ENCODE measurements around the gene ASTN2.

ASTN2 gene

DNA sequence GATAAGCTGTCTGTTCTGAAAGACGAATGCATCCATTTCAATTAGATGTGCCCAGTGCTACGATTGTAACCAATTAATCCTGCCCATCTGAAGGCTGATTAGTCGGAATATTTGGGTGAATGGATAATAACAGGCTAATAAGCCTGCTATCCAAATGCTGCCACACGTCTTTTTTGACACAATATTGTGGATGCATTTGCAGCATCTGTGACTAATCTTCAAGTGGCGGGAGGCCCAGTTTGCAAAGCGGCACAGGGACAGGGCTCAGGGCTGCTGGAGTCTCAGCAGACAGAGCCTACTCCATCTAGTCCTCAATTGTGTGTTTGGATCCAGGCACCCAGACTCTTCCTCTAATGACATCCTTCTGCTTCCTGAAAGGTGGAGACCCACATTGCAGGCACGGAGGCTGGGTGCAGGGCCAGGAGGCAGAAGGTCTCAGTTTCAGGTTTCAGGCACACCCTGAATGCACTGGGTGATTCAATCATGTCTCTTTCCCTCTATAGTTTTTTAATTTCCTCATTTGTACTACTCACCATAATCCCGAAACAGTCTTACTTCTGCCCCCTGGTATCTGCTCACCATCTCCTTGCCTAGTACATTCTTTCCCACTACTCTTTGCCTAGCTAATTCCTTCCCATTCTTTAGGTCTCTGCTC, 169.6 kb downstream of the ASTN2 start:
- DNase-seq (ENCODE audit: low read depth): no peak

DNA sequence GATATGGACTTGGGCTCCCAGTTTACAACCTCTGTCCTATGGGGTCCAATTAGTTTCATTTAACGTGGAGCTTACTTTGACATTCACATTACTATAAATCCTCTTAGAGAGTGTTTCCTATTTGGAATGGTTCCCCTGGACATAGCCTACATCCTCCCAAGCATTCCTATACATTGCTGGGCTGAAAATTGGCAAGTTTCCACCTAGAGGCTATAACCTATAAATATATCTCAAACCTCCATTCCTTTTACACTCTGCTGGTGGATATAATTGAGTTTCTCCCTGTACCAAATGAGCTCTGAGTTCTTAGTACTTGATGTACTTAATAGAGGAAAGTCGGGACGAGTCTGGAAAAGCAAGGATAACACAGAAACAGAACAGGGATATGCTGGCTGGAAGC, 172.8 kb downstream of the ASTN2 start:
- DNase-seq (ENCODE audit: low read depth): no peak

DNA sequence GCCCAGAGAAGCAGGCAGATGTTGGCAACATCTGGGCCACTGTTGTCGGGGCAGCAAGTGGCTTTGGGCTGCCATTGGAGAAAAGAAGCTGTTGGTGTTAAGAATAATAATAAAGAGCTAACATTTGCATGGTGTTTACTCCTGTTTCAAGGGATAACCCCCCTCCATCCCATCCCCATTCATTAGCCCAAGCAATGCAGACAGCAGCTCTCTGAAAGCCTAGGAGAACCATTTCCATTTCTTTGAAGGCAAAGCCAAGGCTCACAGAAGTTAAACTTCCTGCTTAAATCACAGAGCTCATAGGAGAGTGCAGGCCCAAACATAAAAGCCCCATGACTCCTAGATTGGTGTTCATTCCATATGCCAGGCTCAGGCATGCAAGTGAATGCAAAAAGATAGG, 175.4 kb downstream of the ASTN2 start:
- DNase-seq (ENCODE audit: low read depth): no peak

DNA sequence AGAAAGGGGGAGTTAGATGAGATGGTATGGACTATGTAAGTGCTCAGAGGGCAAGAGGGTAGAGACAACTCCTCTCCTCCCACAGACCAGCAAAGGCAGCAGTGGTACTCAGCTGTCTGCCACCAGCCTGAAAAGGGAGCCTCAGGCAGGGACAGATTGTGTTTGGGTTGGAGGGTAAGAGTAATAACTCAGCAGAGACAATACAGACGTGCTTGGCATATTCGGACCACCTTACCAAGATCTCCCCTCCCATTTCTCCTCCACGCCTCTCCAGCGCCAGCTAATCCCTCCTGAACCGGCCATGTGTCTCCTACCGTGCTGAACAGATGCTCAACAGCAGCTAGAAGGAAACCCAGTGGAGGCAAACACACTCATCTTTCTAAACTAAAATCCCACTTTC, 180.8 kb downstream of the ASTN2 start:
- DNase-seq (ENCODE audit: low read depth): no peak

DNA sequence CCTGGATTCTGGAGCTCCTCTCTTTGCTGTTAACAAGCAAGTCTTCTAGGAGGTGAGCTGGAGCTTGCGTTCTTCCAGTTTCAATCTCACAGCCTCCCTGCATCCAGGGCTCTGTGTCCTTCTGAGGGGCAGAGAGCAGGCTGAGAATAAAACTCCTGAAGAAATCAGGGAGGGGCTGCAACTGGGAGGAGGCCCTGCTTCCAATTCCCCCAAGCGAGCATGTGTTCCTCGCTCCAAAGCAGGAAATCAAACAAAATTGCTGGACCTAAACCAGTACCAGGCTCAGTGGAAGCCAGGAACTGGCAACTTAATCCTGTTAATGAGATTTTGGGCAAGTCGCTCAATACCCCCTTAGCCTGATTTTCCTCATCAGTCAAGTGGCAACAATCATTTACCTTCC, 181.8 kb downstream of the ASTN2 start:
- DNase-seq (ENCODE audit: low read depth): no peak

DNA sequence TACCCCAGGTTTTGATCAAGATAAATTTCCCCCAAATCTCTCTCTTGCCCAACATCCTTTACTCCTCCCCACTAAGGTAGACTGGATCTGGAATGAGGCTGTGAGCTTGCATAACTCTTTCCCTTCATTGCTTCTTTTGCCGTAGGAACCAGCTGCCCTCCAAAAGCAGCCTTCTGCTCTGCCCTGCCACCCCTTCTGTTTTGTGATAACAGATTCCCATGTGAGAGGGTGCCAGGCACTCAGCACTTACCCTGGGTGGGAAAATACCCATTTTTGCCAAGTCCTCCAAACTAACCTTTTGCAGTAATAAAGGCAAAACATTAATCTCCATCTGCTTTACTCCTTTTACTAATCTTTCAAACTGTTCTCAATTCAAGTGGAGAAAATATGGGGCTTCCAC, 182.6 kb downstream of the ASTN2 start:
- no peak for DNase-seq (ENCODE audit: low read depth)

DNA sequence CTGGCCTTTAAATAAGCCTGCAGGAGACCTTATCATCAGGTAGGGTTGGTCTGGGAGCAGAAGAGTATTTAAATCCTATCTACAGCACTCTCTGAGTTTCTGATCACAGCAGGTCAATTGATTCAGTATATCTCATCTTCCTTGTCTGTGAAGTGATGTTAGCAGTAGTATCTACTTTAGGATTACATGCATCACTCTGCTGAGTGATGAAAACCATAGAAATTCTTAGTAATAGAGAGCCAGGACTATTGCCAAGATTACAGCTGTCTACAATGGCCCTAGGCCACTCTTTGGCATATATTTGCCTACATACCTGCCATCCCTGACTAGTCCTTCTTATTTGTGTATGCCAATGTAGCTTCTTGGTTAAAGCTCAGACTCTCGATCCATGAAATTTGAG, 183.8 kb downstream of the ASTN2 start:
- no peak for DNase-seq (ENCODE audit: low read depth)

DNA sequence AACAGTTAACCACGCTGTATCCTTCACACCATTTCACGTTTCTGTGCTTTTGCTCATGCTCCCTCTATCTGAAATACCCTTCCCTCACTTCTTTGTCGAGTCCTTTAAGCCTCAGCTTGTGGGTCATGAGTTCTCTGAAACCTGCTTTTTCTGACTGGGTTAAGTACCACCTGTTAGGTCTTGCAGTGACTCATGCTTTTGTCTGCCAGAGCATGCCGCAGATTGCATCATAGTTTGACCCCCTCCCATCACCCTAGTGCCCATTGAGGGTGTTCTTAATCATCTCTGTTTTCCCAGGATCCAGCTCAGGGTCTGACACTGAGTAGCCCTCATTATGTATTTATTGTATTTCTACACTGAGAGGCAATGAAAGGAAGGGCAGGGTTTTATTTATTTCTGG, 190.2 kb downstream of the ASTN2 start:
- DNase-seq (ENCODE audit: low read depth): no peak

DNA sequence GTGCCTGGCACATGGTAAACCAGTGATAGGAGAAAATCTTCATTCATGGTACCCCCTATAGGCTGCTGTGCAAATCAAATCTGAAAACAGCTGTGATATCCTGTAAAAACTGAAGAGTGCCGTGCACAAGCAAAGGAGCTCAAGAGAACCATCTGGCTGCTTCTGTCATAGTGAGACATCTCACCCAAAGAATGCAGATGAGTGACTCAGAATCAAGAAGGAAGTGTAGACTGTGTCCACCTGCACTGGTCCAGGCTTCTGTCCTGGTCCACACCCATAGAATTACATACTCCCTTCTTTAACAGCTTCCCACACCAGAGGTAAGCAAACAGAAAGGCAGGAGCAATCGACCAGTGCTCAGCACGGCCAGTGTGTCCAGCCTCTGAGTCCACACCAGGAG, 195.9 kb downstream of the ASTN2 start:
- DNase-seq (ENCODE audit: low read depth): no peak

DNA sequence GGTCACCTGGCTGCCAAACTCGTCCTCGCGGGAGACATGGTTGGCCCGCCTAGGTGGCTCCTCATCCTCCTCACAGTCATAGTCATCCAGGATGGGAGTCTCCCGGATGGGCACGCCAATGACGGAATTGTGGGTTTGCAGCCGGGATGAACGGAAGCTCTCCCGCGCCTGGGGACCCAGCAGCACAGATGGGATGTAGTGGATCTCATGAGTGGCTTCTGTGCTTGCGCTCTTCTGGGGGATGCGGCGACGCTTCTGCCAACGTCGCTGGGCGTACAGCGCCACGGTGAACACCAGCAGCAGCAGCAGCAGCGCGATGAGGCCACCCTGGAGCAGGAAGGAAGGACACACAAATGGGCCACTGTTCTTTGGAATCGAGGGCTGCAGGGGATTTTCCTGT, 200.4 kb downstream of the ASTN2 start:
- DNase-seq (ENCODE audit: low read depth): no peak

DNA sequence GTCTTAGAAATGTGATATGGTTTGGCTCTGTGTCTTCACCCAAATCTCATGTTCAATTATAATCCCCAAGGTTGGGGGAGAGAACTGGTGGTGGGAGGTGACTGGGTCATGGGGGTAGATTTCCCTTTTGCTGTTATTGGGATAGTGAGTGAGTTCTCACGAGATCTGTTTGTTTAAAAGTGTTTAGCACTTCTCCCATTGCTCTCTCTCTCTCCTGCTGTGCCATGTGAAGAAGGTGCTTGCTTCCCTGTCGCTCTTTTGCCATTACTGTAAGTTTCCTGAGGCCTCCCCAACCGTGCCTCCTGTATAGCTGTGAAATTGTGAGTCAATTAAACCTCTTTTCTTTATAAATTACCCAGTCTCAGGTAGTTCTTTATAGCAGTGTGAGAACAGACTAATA, 203.6 kb downstream of the ASTN2 start:
- no peak for DNase-seq (ENCODE audit: low read depth)

DNA sequence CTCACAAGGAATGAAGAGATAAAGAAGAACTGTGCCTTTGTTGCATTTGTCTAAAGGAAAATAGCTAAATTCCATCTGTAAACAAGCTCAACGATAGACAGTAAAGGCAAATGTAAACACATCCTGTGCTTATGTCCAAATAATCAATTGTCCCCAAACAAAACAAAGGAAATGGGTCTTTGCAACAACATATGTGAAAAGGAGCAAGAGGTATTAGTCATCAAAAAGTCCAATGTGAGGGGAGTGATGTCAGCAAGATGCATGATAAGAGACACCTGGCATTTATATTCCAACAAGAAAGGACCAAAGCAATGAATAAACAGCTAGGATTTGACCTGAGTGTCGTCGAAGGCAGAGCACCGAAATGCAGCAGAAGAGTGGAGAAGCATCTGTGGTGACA, 209.1 kb downstream of the ASTN2 start:
- DNase-seq (ENCODE audit: low read depth): no peak

DNA sequence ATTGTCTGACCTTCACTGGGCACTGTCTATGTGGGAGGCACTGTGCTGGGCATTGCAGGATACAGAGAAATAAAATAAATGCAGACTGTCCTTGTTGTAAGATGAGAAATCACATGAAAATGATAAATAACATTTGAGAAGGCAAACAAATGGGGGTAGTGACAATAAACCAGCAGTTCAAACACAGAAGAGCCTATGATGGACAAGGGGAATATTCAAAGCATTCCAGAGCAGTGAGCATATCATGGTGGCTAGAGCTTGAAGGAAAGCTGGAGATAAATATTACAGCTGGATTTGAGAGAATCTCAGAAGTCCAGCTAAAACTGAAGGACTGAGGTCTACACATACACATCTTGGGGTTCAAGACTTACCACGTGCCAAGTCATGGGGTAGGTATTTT, 209.9 kb downstream of the ASTN2 start:
- DNase-seq (ENCODE audit: low read depth): no peak

DNA sequence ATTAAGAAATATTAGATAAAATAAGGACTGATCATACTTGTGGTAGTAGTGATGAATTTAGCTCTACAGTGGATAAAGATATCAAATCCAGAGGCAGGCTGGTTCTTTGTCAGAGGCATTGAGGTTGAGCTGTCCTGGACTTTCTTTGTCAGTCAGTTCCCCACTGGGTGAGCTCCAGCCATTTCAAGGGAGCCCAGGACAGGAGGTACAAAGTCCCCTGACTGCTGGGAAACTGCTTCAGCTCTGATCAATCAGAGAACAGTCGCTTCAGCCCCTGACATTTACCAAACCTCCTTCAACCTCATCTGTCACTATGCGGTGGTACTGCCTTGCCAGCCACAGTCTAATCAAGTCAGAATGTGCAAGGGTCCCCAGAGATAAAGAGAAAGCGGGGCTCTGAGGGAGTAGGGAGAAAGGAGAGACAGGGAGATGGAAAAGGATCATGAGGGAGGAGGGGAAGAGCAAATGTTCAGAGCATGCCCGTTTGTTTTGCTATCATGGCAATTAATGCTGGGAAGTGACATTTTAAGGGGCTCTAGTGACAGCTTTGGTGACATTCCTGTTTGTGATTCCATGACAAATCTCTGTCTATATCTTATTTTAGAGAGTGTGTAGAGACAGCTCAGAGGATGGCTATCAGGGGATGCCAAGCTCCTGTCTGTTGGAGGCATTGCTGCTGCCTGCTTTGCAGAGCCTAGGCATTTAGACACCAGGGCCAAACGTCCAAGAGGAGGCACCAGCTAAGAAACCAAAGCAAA, 223.2 kb downstream of the ASTN2 start:
- no peak for DNase-seq (ENCODE audit: low read depth)

DNA sequence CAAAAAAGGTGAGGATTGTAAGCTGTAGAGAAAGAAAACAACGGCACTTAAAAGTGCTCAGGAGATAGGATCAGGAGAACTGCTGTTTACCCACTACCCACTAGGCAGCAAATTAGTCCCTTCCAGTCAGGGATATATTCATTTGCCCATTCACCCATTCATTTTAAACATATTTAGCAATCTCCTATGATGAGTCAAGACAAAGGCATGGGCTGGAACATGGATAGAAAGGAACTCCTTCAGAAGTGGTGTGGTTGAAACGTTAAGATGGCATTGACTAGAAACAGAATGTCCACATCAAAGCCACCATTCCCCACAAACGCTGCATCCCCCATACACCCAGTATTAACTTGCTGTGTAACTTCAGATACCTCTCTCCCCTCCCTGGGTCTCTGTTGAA, 225.7 kb downstream of the ASTN2 start:
- DNase-seq (ENCODE audit: low read depth): no peak

DNA sequence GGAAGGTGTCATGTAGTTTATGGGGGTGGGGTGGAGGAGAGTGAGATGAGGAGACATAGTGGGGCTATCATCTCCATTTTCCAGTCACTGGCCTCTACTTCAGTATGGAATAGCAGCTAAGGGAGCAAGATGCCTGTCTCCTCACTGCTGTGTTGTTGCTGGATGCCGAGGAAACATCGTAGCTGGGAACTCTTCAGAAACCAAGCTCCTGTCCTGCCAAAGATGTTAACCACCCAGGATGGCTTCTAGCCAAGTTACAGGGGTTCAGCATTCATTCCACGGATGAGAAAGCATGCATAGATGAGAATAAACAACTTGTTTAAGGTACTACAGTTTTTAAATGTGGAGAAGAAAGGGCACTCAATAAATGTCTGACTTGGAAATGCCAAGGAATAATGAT, 226.5 kb downstream of the ASTN2 start:
- no peak for DNase-seq (ENCODE audit: low read depth)

DNA sequence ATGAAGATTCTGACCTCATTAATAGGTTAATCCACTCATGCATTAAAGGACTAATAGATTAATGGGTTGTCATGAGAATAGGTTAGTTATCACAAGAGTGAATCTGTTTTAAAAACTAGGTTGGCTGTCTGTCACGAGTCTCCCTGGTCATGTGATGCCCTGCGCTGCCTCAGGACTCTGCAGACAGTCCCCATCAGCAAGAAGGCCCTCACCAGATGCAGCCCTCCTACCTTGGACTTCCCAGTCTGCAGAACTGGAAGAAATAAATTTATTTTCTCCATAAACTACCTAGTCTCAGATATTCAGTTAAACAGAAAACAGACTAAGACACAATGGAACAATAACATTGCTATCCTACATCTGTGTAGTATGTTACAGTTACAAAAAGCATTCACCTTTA, 227.4 kb downstream of the ASTN2 start:
- no peak for DNase-seq (ENCODE audit: low read depth)

DNA sequence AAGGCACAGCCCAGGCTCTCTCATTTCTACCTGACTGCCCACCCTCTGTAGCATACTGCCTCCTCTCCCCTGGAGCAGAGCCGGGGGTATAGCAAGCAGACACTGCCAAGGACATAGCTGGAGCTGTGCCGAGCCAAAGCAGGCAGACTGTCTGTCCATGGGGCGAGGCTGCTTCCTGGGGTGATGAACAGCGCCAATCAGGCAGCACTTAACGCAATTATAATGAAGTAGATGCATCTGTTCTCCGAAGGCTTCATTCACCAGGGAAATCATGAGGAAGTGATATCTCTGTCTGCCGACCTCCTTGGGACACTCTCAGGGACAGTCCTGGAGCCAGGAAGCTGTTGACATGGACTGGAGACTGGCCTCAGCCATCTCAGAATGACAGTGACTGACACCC, 230.7 kb downstream of the ASTN2 start:
- DNase-seq (ENCODE audit: low read depth): no peak

DNA sequence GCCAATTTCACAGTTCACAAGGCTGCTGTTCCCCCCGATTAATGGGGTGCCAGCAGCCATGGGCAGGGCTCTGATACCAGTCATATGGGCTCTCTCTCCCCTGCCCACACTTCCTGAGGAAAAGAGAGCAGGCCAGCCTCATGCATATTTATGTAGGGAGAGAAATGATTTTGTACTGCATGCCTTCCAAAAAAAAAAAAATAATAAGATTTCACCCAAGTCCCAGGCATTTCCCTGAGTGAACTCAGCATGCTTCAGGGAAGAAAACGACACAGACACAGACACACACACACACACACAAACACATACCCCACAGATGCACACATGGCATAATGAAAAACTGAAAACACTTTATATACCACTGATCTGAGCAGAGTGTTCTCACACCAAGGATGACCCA, 232.8 kb downstream of the ASTN2 start:
- DNase-seq (ENCODE audit: low read depth): no peak

DNA sequence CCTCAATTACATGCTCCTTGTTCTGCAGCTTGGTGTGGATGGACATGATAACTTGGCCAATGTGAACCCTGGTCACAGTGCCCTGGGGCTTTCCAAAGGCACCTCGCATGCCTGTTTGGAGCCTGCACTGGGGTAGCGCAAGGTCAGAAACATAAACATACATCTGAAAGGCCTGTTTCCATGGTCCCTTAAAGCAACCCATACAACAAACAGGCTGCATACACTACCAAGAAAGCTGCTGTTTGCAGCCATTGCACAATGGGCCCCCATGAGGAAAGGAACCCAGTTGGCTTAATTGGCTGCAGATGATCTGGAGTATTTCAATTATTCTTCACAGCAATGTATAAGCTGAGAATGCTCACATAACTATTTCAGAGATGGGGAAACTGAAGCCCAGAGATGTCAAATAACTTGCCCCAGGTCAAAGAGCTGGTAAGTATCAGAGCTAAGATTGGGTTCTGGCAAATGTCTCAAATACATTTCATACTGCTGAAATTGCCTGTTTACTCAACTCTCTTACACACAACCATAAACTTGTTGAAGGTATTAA, 233.9 kb downstream of the ASTN2 start:
- DNase-seq (ENCODE audit: low read depth): no peak

DNA sequence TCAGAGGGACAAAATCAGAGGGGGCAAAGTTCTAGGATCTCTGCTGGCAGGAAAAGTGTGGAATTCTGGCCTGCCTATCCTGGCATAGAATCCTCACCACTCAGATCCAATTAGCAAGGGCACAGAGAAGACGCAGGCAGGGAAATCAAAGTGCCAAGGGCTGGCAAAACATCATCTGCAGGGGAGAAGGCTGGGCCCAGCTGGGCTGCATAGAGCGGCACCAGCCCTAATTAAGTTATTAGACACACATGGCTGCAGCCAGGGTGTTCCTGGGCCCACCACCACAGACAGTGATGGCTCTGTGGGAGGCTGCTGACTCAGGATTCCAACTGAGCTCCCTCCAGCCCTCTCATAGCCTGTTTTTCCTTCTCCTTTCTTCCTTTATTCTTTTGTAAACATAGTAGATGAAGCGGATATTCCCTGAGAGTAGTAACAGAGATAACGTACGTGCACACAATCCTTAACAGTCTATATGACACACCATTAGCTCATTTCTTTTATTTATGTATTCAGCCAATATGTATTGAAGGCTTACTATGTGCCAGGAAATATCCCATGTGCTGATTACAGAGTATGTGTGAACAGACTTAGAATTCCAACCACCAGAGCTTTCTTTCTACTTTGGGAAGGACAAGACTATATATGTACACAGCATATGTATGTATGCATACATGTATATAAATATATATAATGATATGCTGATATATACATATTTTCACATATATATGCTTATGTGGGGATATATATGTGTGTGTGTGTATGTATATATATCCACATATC, 236.1 kb downstream of the ASTN2 start:
- DNase-seq (ENCODE audit: low read depth): no peak

DNA sequence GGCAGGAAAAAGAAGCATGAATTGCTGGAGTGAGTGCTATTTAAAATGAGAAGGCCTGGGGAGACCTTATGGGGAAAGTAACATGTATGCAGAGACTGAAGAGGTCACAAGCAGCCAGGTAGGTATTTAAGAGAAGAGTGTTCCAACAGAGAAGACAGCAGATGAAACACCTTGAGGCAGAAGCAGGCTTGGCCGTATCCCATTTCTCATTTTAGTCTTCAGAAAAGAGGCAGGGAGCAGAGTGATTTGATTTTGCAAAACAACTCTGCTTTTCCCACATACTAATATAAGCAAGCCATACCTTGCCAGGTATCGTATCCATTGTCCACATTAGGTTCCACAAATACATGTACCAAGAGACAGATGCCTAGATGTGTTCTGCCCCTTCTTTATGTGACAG, 244.3 kb downstream of the ASTN2 start:
- DNase-seq (ENCODE audit: low read depth): no peak

DNA sequence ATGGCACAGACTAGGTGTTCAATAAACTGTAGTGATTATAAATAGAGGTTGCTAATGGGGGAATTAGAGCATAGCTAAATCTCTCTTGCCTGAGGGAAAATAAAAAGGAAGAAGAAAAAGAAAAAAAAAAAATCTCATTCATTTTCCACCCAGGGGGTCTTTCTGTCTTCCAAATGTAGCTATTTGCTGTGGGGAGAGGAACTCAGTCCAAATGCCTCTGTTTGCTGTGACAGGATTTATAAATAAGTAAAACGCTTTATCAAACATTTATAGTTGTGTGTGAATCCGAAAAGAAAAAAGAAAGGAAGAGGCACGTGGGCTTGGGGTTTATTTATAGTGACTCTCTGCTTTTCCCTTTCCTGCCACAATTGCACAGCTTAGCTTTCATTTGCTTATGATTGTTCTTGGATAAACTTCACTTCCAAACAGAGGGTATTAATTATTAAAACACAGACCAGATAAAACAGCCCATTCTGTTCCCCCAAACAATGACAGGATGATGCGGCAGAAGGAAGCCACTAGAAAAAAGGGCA, 245.7 kb downstream of the ASTN2 start:
- no peak for DNase-seq (ENCODE audit: low read depth)
